ENCODE measurements around the gene SHTN1.

GRCh38 chr10:116918583-116918982 is 86.4 kb downstream of the SHTN1 start:
- TF ChIP-seq CTCF (IDR thresholded peaks at IDR 0.05) (no peak), POLR2AphosphoS5 (IDR thresholded peaks at IDR 0.05) (no peak)
